ENCODE data around the gene HSD17B7.

GRCh38 chr1:162856260-162856659 is 65.8 kb downstream of the HSD17B7 start:
- TF ChIP-seq POLR2A (IDR thresholded peaks at IDR 0.05; ENCODE audit: extremely low read depth, insufficient read length) (no peak), CTCF (IDR thresholded peaks at IDR 0.05; ENCODE audit: low read depth, low read length) (no peak), MAX (IDR thresholded peaks at IDR 0.05; ENCODE audit: low read depth, low read length) (no peak)
